SK-N-SH (cell line): ENCODE data around the gene APBA3. TPM values are rescaled to one million over a fixed set of nuclear protein-coding genes. Genes with fewer than 3 reads are reported as not detected.

ENCODE experiments used
- CTCF ChIA-PET: fragments of 300-600, 350-600 bp; formaldehyde crosslinking; extraction: SDS; loops from one replicate; lab custom pipeline; 2021; lab: Yijun Ruan, JAX
- POLR2A ChIA-PET: fragments of 350-600 bp; sonication (Branson Sonifier 250); formaldehyde crosslinking; extraction: SDS; loops from one replicate; lab custom pipeline; 2020; ENCODE audit warnings: antibody characterized with exemption, inconsistent platforms; lab: Yijun Ruan, JAX
- DNase-seq: peaks from one replicate; pipeline ENCODE4 v3.0.0; 2012
- H2AFZ ChIP-seq: fragments of 200-600 bp; sonication (generic); 2 replicates; pipeline ENCODE4 v1.8.1; 2016; ENCODE audit warnings: antibody characterized with exemption, mild to moderate bottlenecking, low read depth
- H3F3A ChIP-seq: fragments of 200-600 bp; sonication (generic); replicated peaks from 2 replicates; pipeline ENCODE3; 2016; ENCODE audit warnings: antibody characterized with exemption, mild to moderate bottlenecking; ENCODE audit not compliant: insufficient read depth
- H3K27ac ChIP-seq, 2 experiments: fragments of 200-500 bp in 1 of 2; fragments of 200-600 bp in 1 of 2; sonication (Bioruptor generic) in 1 of 2; sonication (generic), shearing (Covaris generic) in 1 of 2; 2 replicates each; pipeline versions ENCODE4 v1.5.1 to v1.6.1; 2014 to 2016; ENCODE audit warnings: low read depth in 2 of 2, inconsistent platforms in 1 of 2, low read length in 1 of 2, mild to moderate bottlenecking in 1 of 2, mixed read lengths in 1 of 2
- H3K27me3 ChIP-seq: fragments of 200-600 bp; sonication (generic), shearing (Covaris generic); 2 replicates; pipeline ENCODE4 v1.6.1; 2016; ENCODE audit warnings: mixed run types; ENCODE audit not compliant: insufficient read depth
- H3K36me3 ChIP-seq, 2 experiments: fragments of 200-500 bp in 1 of 2; fragments of 200-600 bp in 1 of 2; sonication (Bioruptor generic) in 1 of 2; sonication (generic) in 1 of 2; replicated peaks in 1 of 2; 2 replicates each; pipeline versions ENCODE3 to v1.5.1; 2014 to 2016; ENCODE audit warnings: low read length in 1 of 2, mild to moderate bottlenecking in 1 of 2; ENCODE audit not compliant: insufficient read depth in 2 of 2, control insufficient read depth in 1 of 2
- H3K4me1 ChIP-seq, 2 experiments: fragments of 200-500 bp in 1 of 2; fragments of 200-600 bp in 1 of 2; sonication (Bioruptor generic) in 1 of 2; sonication (generic), shearing (Covaris generic) in 1 of 2; 2 replicates each; pipeline versions ENCODE4 v1.5.1 to v1.6.1; 2014 to 2016; ENCODE audit warnings: low read depth in 1 of 2, low read length in 1 of 2, mixed run types in 1 of 2; ENCODE audit not compliant: insufficient read depth in 2 of 2, control insufficient read depth in 1 of 2
- H3K4me2 ChIP-seq: fragments of 200-600 bp; sonication (generic), shearing (Covaris generic); 2 replicates; pipeline ENCODE4 v1.6.1; 2017; ENCODE audit warnings: mixed run types
- H3K4me3 ChIP-seq, 2 experiments: fragments of 200-500 bp in 1 of 2; fragments of 200-600 bp in 1 of 2; sonication (Bioruptor generic) in 1 of 2; sonication (generic), shearing (Covaris generic) in 1 of 2; 2 replicates each; pipeline versions ENCODE4 v1.5.1 to v1.8.1; 2014 to 2016; ENCODE audit warnings: low read depth in 2 of 2, inconsistent platforms in 1 of 2, low read length in 1 of 2, mild to moderate bottlenecking in 1 of 2, mixed read lengths in 1 of 2, moderate library complexity in 1 of 2
- H3K79me2 ChIP-seq: fragments of 200-600 bp; sonication (generic); 2 replicates; pipeline ENCODE4 v1.8.1; 2017; ENCODE audit warnings: mild to moderate bottlenecking; ENCODE audit not compliant: insufficient read depth
- H3K9ac ChIP-seq: fragments of 200-600 bp; sonication (generic); 2 replicates; pipeline ENCODE4 v1.6.1; 2017; ENCODE audit warnings: mixed run types
- H3K9me2 ChIP-seq: fragments of 200-600 bp; sonication (generic); 2 replicates; pipeline ENCODE4 v1.6.1; 2017; ENCODE audit warnings: mixed run types
- H3K9me3 ChIP-seq: fragments of 200-600 bp; sonication (generic); 2 replicates; pipeline ENCODE4 v1.6.1; 2017; ENCODE audit warnings: mixed run types, mild to moderate bottlenecking, moderate library complexity
- H4K20me1 ChIP-seq: fragments of 200-600 bp; sonication (generic); 2 replicates; pipeline ENCODE4 v1.6.1; 2017; ENCODE audit warnings: mild to moderate bottlenecking, mixed run types; ENCODE audit not compliant: insufficient read depth
- CHD2 ChIP-seq: fragments of 150-350 bp; IDR thresholded peaks from 2 replicates; pipeline ENCODE4 v1.6.1; 2018; ENCODE audit warnings: low read length; ENCODE audit not compliant: partially characterized antibody
- CTCF ChIP-seq: fragments of 200-600 bp; sonication (generic); IDR thresholded peaks from 2 replicates; pipeline ENCODE4 v1.6.1; 2017; ENCODE audit warnings: antibody characterized with exemption, mild to moderate bottlenecking, moderate library complexity
- FOSL2 ChIP-seq: IDR thresholded peaks from 2 replicates; pipeline ENCODE4 v1.4.0; 2012; ENCODE audit warnings: low read depth, mild to moderate bottlenecking, moderate library complexity, borderline replicate concordance
- FOXM1 ChIP-seq: IDR thresholded peaks from 2 replicates; pipeline ENCODE4 v1.4.0; 2012; ENCODE audit warnings: low read depth, mild to moderate bottlenecking
- GABPA ChIP-seq: IDR thresholded peaks from 2 replicates; pipeline ENCODE4 v1.4.0; 2012; ENCODE audit warnings: low read depth, mild to moderate bottlenecking
- MEF2A ChIP-seq: IDR thresholded peaks from 2 replicates; pipeline ENCODE4 v1.4.0; 2012; ENCODE audit warnings: low read depth, borderline replicate concordance
- NRF1 ChIP-seq: IDR thresholded peaks from 2 replicates; pipeline ENCODE4 v1.6.1; 2012; ENCODE audit warnings: low read depth, mild to moderate bottlenecking, low read length
- POLR2AphosphoS5 ChIP-seq: IDR thresholded peaks from 2 replicates; pipeline ENCODE4 v1.6.1; 2012; ENCODE audit warnings: low read depth, low read length
- RAD21 ChIP-seq: IDR thresholded peaks from 2 replicates; pipeline ENCODE4 v1.6.1; 2012; ENCODE audit warnings: mild to moderate bottlenecking, low read length
- RFX5 ChIP-seq: IDR thresholded peaks from 2 replicates; pipeline ENCODE4 v1.6.1; 2012; ENCODE audit warnings: mild to moderate bottlenecking, improper control_type of control experiment, low read length
- RXRA ChIP-seq: IDR thresholded peaks from 2 replicates; pipeline ENCODE4 v1.4.0; 2012; ENCODE audit warnings: low read depth, mild to moderate bottlenecking, borderline replicate concordance
- SIN3A ChIP-seq: IDR thresholded peaks from 2 replicates; pipeline ENCODE4 v1.6.1; 2012; ENCODE audit warnings: low read depth, mild to moderate bottlenecking, low read length, moderate library complexity, borderline replicate concordance
- SMC3 ChIP-seq: IDR thresholded peaks from 2 replicates; pipeline ENCODE4 v1.6.1; 2012; ENCODE audit warnings: low read depth, low read length, improper control_type of control experiment
- TCF12 ChIP-seq: IDR thresholded peaks from 2 replicates; pipeline ENCODE4 v1.4.0; 2012
- USF2 ChIP-seq: fragments of 150-350 bp; IDR thresholded peaks from 2 replicates; pipeline ENCODE4 v1.6.1; 2017; ENCODE audit warnings: antibody characterized with exemption, low read length, low read depth, borderline replicate concordance
- WGBS: methylation state at CpG from one replicate; pipeline ENCODE4 v1.1.6; 2017; ENCODE audit warnings: low lambda C conversion rate; 5-methylcytosine and 5-hydroxymethylcytosine counted together
- polyA plus RNA-seq, 3 experiments: library from polyadenylated mRNA; depleted of rRNA; stranded (reverse); fragments of >200 nt; gene quantifications; 2 replicates each; pipeline ENCODE4 v1.2.3, GENCODE V29; 2012

APBA3 gene
- polyA plus RNA-seq, 1 of the 3 experiments (the other 2 are of a cell fraction), result 10.6 TPM

- TF ChIP-seq RFX5, result no peak
- TF ChIP-seq NRF1, result no peak
- TF ChIP-seq POLR2AphosphoS5, result no peak
Measured at GRCh38 chr19:3770136-3770999, 8.9 kb upstream of the APBA3 start (continued).

GRCh38 chr19:3769494-3769893 is 8.0 kb upstream of the APBA3 start:
- no CpG with 5 or more reads among the region's 17 CpGs for WGBS
- ChIA-PET CTCF (interaction anchor here (0.9 kb wide), 1 partner anchor 9 kb away, joined by 3 read pairs; no protein-coding TSS in a partner anchor), POLR2A (no interaction called here)
- Histone ChIP-seq H3K36me3 (peaks cover 0 to 16% of the 10 kb centered on the region in 2 experiments), H3K27ac (no peak overlapping the region), H2AFZ (no peak overlapping the region), H3K79me2 (0 out of 2 replicates have a peak, but pooled peaks cover 3% of the 10 kb centered on the region), H3K4me2 (no peak overlapping the region), H3K9me3 (no peaks in the 10 kb centered on the region), H3F3A (no peaks in the 10 kb centered on the region), H3K27me3 (no peaks in the 10 kb centered on the region), H3K9ac (no peak overlapping the region), H3K4me1 (no peaks in the 10 kb centered on the region), H4K20me1 (no peaks in the 10 kb centered on the region), H3K9me2 (no peaks in the 10 kb centered on the region), H3K4me3 (no peak overlapping the region)
- DNase-seq, result peak; percentile 33
- TF ChIP-seq TCF12 (no peak), MEF2A (no peak), GABPA (no peak), RAD21 (no peak), RXRA (no peak), SMC3 (no peak)

- no peak overlapping the region for H3K27ac ChIP-seq
- H3K9me2 ChIP-seq, result no peaks in the 10 kb centered on the region
- no peak overlapping the region for H2AFZ ChIP-seq
- DNase-seq, result no peak
- no peaks in the 10 kb centered on the region for H3F3A ChIP-seq
- ChIA-PET CTCF (no interaction called here), POLR2A (interaction anchor here (0.6 kb wide), 1 partner anchor 256 kb away, joined by 3 read pairs; no protein-coding TSS in a partner anchor)
- no peaks in the 10 kb centered on the region for H3K9me3 ChIP-seq
- no peak overlapping the region for H3K9ac ChIP-seq
- no peak overlapping the region for H3K4me2 ChIP-seq
- no peak overlapping the region for H3K4me3 ChIP-seq
- H3K27me3 ChIP-seq, result no peaks in the 10 kb centered on the region
- H3K36me3 ChIP-seq, result peaks cover 0 to 16% of the 10 kb centered on the region in 2 experiments
- peaks cover 8% of the 10 kb centered on the region; the same call in 1 of the 2 replicates for H3K79me2 ChIP-seq
- H3K4me1 ChIP-seq, result no peaks in the 10 kb centered on the region
- TF ChIP-seq USF2 (no peak), CHD2 (no peak), FOSL2 (no peak), CTCF (no peak), MEF2A (no peak), FOXM1 (no peak), NRF1 (no peak), RXRA (no peak), SIN3A (no peak)
- no peaks in the 10 kb centered on the region for H4K20me1 ChIP-seq
- WGBS, result 94% methylated on average over 7 of the region's 7 CpGs
Measured at GRCh38 chr19:3768748-3769099, 7.2 kb upstream of the APBA3 start.
